GM19467 (cell line): ENCODE data around the gene SLC9A7.

Experiments
- ATAC-seq: cut with Tn5 transposase; IDR thresholded peaks from one replicate; pipeline ENCODE4 v1.9.1; 2021; ENCODE audit warnings: mild to moderate bottlenecking, moderate library complexity; ENCODE audit not compliant: unreplicated experiment

The SLC9A7 gene

GRCh38 chrX:46611658-46612362 lies 147.1 kb downstream of the SLC9A7 start:
- no peak for ATAC-seq

GRCh38 chrX:46610070-46610658 lies 148.8 kb downstream of the SLC9A7 start:
- no peak for ATAC-seq

- ATAC-seq = no peak
Measured at GRCh38 chrX:46607916-46608315, 151.0 kb downstream of the SLC9A7 start.

- ATAC-seq = no peak
Measured at GRCh38 chrX:46602468-46603102, 156.3 kb downstream of the SLC9A7 start.

GRCh38 chrX:46601283-46601682 lies 157.6 kb downstream of the SLC9A7 start:
- no peak for ATAC-seq

GRCh38 chrX:46599051-46599560 lies 159.8 kb downstream of the SLC9A7 start:
- no peak for ATAC-seq

- no peak for ATAC-seq
Measured at GRCh38 chrX:46597771-46598170, 161.1 kb downstream of the SLC9A7 start.

- ATAC-seq = no peak
Measured at GRCh38 chrX:46597208-46597607, 161.7 kb downstream of the SLC9A7 start.

- no peak for ATAC-seq
Measured at GRCh38 chrX:46595084-46595483, 163.8 kb downstream of the SLC9A7 start.

GRCh38 chrX:46589977-46590723 lies 168.8 kb downstream of the SLC9A7 start:
- no peak for ATAC-seq

- no peak for ATAC-seq
Measured at GRCh38 chrX:46588263-46588662, 170.7 kb downstream of the SLC9A7 start.

GRCh38 chrX:46587753-46588171 lies 171.2 kb downstream of the SLC9A7 start:
- ATAC-seq = no peak

GRCh38 chrX:46587158-46587557 lies 171.8 kb downstream of the SLC9A7 start:
- ATAC-seq = peak; percentile 58

- ATAC-seq = no peak
Measured at GRCh38 chrX:46584736-46585135, 174.2 kb downstream of the SLC9A7 start.

- no peak for ATAC-seq
Measured at GRCh38 chrX:46582966-46583365, 176.0 kb downstream of the SLC9A7 start.

GRCh38 chrX:46582325-46582724 lies 176.6 kb downstream of the SLC9A7 start:
- ATAC-seq = no peak

- ATAC-seq = no peak
Measured at GRCh38 chrX:46580613-46581012, 178.3 kb downstream of the SLC9A7 start.

- no peak for ATAC-seq
Measured at GRCh38 chrX:46579250-46579649, 179.7 kb downstream of the SLC9A7 start.

GRCh38 chrX:46577221-46578005 lies 181.5 kb downstream of the SLC9A7 start:
- ATAC-seq = no peak

GRCh38 chrX:46576458-46576857 lies 182.5 kb downstream of the SLC9A7 start:
- no peak for ATAC-seq

- no peak for ATAC-seq
Measured at GRCh38 chrX:46575991-46576392, 182.9 kb downstream of the SLC9A7 start.
